BE2C (cell line): Measurements from ENCODE around the gene BLVRA.

Experiments
- DNase-seq: peaks from one replicate; pipeline ENCODE4 v3.0.0-alpha.2; 2020
- H3K27me3 ChIP-seq: fragments of 250-450 bp; sonication (Bioruptor Pico); 2 replicates; pipeline ENCODE4 v1.5.1; 2020; ENCODE audit warnings: mild to moderate bottlenecking
- H3K36me3 ChIP-seq: fragments of 250-450 bp; sonication (Bioruptor Pico); 2 replicates; pipeline ENCODE4 v1.5.1; 2020; ENCODE audit warnings: mild to moderate bottlenecking
- H3K4me1 ChIP-seq: fragments of 250-450 bp; sonication (Bioruptor Pico); 2 replicates; pipeline ENCODE4 v1.5.1; 2020
- H3K4me3 ChIP-seq: 2 replicates; pipeline ENCODE4 v1.5.1; 2011; ENCODE audit warnings: low read depth, low read length
- H3K9me3 ChIP-seq: fragments of 250-450 bp; sonication (Bioruptor Pico); 2 replicates; pipeline ENCODE4 v1.5.1; 2020
- CTCF ChIP-seq: IDR thresholded peaks from 2 replicates; pipeline ENCODE4 v1.5.1; 2012; ENCODE audit warnings: mild to moderate bottlenecking, low read depth, low read length

The BLVRA gene

GRCh38 chr7:43735403-43735801, 23.1 kb upstream of the BLVRA start:
- no peaks in the 10 kb centered on the region for H3K9me3 ChIP-seq
- no peak for TF ChIP-seq CTCF
- H3K27me3 ChIP-seq = no peaks in the 10 kb centered on the region
- DNase-seq = no peak
- H3K4me1 ChIP-seq = no peaks in the 10 kb centered on the region
- H3K36me3 ChIP-seq = no peaks in the 10 kb centered on the region
- H3K4me3 ChIP-seq = no peak overlapping the region

GRCh38 chr7:43735802-43736603, 22.5 kb upstream of the BLVRA start:
- no peak for DNase-seq
- Histone ChIP-seq H3K9me3 (no peaks in the 10 kb centered on the region), H3K4me1 (no peaks in the 10 kb centered on the region), H3K27me3 (no peaks in the 10 kb centered on the region), H3K4me3 (no peak overlapping the region), H3K36me3 (no peaks in the 10 kb centered on the region)
- no peak for TF ChIP-seq CTCF

- H3K4me1 ChIP-seq = no peaks in the 10 kb centered on the region
- no peaks in the 10 kb centered on the region for H3K27me3 ChIP-seq
- TF ChIP-seq CTCF = no peak
- no peaks in the 10 kb centered on the region for H3K9me3 ChIP-seq
- no peak overlapping the region for H3K4me3 ChIP-seq
- H3K36me3 ChIP-seq = no peaks in the 10 kb centered on the region
- no peak for DNase-seq
These were observed 20.9 kb upstream of the BLVRA start for GRCh38 chr7:43737467-43738127.

- no peak for TF ChIP-seq CTCF
- Histone ChIP-seq H3K4me1 (no peaks in the 10 kb centered on the region), H3K27me3 (no peaks in the 10 kb centered on the region), H3K36me3 (no peaks in the 10 kb centered on the region), H3K4me3 (no peak overlapping the region), H3K9me3 (no peaks in the 10 kb centered on the region)
- DNase-seq = no peak
These were observed 15.8 kb upstream of the BLVRA start for GRCh38 chr7:43742692-43743091.

GRCh38 chr7:43747328-43748105, 11.0 kb upstream of the BLVRA start:
- no peak for TF ChIP-seq CTCF
- no peaks in the 10 kb centered on the region for H3K9me3 ChIP-seq
- no peak for DNase-seq
- H3K27me3 ChIP-seq = no peaks in the 10 kb centered on the region
- H3K4me3 ChIP-seq = no peak overlapping the region
- H3K4me1 ChIP-seq = peaks cover 6% of the 10 kb centered on the region; the same call in 1 of the 2 replicates
- no peaks in the 10 kb centered on the region for H3K36me3 ChIP-seq
